ENCODE data around the gene ZNF341.
A peak's percentile ranks its signal among the peaks of the same experiment; 100 is the strongest.
"Not testable (repeated sequence)": the region's sequence is repeated elsewhere in the genome, so short reads cannot be mapped to it uniquely, and the experiment has no call there.

ZNF341 gene

GRCh38 chr20:33792598-33792989, 60.8 kb downstream of the ZNF341 start:
- not testable (repeated sequence) for DNase-seq (ENCODE audit: low read depth in 3 of 3)

- DNase-seq (ENCODE audit: low read depth in 3 of 3) = no peak
Measured at GRCh38 chr20:33793011-33793931, 61.5 kb downstream of the ZNF341 start.

- DNase-seq (ENCODE audit: low read depth in 3 of 3) = no peak
Measured at GRCh38 chr20:33796263-33796906, 64.6 kb downstream of the ZNF341 start.

- DNase-seq (ENCODE audit: low read depth in 3 of 3) = no peak
Measured at GRCh38 chr20:33796907-33797544, 65.2 kb downstream of the ZNF341 start.

- DNase-seq (ENCODE audit: low read depth in 3 of 3) = no peak
Measured at GRCh38 chr20:33798444-33798843, 66.6 kb downstream of the ZNF341 start.

GRCh38 chr20:33803921-33804337, 72.1 kb downstream of the ZNF341 start:
- no peak for DNase-seq (ENCODE audit: low read depth in 3 of 3)

- no peak for DNase-seq (ENCODE audit: low read depth in 3 of 3)
Measured at GRCh38 chr20:33808388-33808787, 76.6 kb downstream of the ZNF341 start.

GRCh38 chr20:33810259-33810658, 78.5 kb downstream of the ZNF341 start:
- DNase-seq (ENCODE audit: low read depth in 3 of 3) = no peak

GRCh38 chr20:33810885-33811775, 79.3 kb downstream of the ZNF341 start, which contains the start of gene CHMP4B:
Gene CHMP4B (plus strand): TSS chr20:33811348. CDS start chr20:33811469, 121 bp downstream.
- peak; percentile 90 to 97 (median 96) for DNase-seq (ENCODE audit: low read depth in 3 of 3)

GRCh38 chr20:33811776-33812151, 80.0 kb downstream of the ZNF341 start:
- DNase-seq (ENCODE audit: low read depth in 3 of 3) = peak in 1 of 3 experiments; percentile 4

GRCh38 chr20:33812152-33812849, 80.5 kb downstream of the ZNF341 start:
- no peak for DNase-seq (ENCODE audit: low read depth in 3 of 3)

- no peak for DNase-seq (ENCODE audit: low read depth in 3 of 3)
Measured at GRCh38 chr20:33812908-33813462, 81.2 kb downstream of the ZNF341 start.

- DNase-seq (ENCODE audit: low read depth in 3 of 3) = no peak
Measured at GRCh38 chr20:33814238-33814712, 82.5 kb downstream of the ZNF341 start.

- DNase-seq (ENCODE audit: low read depth in 3 of 3) = no peak
Measured at GRCh38 chr20:33815671-33816070, 83.9 kb downstream of the ZNF341 start.

GRCh38 chr20:33816191-33816590, 84.4 kb downstream of the ZNF341 start:
- no peak for DNase-seq (ENCODE audit: low read depth in 3 of 3)

GRCh38 chr20:33817411-33817810, 85.6 kb downstream of the ZNF341 start:
- no peak for DNase-seq (ENCODE audit: low read depth in 3 of 3)

GRCh38 chr20:33819456-33819855, 87.7 kb downstream of the ZNF341 start:
- DNase-seq (ENCODE audit: low read depth in 3 of 3) = no peak

GRCh38 chr20:33820362-33820761, 88.6 kb downstream of the ZNF341 start:
- no peak for DNase-seq (ENCODE audit: low read depth in 3 of 3)

- no peak for DNase-seq (ENCODE audit: low read depth in 3 of 3)
Measured at GRCh38 chr20:33821270-33821836, 89.6 kb downstream of the ZNF341 start.

- DNase-seq (ENCODE audit: low read depth in 3 of 3) = no peak
Measured at GRCh38 chr20:33822423-33822822, 90.6 kb downstream of the ZNF341 start.
